Left colon (tissue), 2 donors: ENCODE measurements around the gene SPO11. TPM values are rescaled to one million over a fixed set of nuclear protein-coding genes. Genes with fewer than 3 reads are reported as not detected.
"Not testable (repeated sequence)": the region's sequence is repeated elsewhere in the genome, so short reads cannot be mapped to it uniquely, and the experiment has no call there.

Experiments used
- ATAC-seq: fragments of 200-7000 bp; cut with Tn5 transposase; one replicate; pipeline ENCODE4 v1.9.1; 2020; ENCODE audit warnings: mild to moderate bottlenecking, moderate library complexity
- DNase-seq, 2 donors: peaks; one replicate each; pipeline ENCODE4 v3.0.0-alpha.2; 2020
- intact Hi-C, 2 donors: fragments of 100-400 bp; cut with DNase I in 1 of 2; cut with micrococcal nuclease in 1 of 2; formaldehyde crosslinking; loops; one replicate each; pipeline versions ENCODE4 v1.11.2 to v1.14.0; 2022; cut with DNase I, micrococcal nuclease
- total RNA-seq, 2 donors: library from RNA; stranded (reverse); fragmentation: NEBNext Ultra II Directional; extraction: Animal tissue kit (Norgen Biotek cat#: 25700); gene quantifications; one replicate each; pipeline ENCODE4 v1.2.1, GENCODE V29; 2021
- donor health status: DM: no; HTN: no; CAD: no.
- donor health status: DM: yes; HTN: yes; CAD: no.

The SPO11 gene
- total RNA-seq, 2 donors from 2014 or later: not detected

DNA sequence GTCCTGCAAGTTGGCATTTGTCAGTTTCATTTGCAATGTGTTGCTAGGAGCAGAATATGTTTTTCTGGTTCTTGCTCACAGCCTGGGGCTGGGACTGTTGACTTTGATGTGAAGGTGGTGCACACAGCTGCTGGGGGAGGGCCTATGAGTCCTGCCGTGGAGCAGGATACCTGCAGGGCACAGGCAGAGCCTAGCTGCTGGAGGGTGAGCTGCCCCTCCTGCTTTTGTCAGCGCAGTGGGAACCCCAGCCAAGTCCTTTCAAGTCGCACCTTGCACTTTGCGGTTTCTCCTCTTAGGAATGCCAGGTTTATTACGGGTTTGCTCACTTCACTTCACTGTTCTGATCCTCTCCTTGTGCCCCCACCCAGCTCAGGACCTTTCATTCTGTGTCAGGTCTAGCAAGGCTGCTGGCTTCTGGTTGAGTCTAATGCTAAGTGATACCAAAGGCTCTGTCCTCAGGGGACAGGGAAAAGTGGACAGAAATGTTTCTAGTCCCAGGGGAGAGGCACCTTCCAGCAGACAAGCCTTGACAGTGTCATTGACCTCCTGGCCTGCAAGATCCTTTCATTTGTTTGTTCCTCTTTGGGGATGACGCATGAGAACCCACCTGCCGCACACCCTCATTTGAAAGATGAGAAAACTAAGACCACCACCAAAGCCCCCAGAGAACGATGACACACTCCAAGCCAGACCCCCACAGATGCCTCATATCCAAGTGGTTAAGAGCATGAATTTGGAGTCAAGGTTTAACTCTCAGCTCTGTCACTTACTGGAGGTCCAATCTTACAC lies 2.7 kb upstream of the SPO11 start:
- ATAC-seq (peak; percentile 93), DNase-seq (peak; percentile 36 to 62)
- intact Hi-C loops: no loop called here

DNA sequence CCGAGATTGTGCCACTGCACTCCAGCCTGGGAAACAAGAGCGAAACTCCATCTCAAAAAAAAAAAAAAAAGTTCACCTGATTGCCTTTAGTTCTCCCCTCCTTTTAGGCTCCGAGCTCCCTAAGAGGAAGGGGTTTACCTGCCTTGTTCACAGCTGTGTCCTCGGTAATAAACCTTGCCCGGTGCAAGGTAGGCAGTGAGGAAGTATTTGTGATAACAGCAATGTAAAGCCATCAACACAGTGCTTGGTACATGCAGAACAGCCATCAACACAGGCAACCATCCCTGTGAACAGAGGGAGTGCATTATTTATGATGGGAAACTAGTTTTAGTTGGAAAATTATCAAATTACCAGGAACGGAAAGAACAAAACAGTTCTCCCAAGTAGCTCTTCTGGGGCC lies 1.8 kb upstream of the SPO11 start:
- DNase-seq (no peak), ATAC-seq (no peak)
- intact Hi-C loops: no loop called here

DNA sequence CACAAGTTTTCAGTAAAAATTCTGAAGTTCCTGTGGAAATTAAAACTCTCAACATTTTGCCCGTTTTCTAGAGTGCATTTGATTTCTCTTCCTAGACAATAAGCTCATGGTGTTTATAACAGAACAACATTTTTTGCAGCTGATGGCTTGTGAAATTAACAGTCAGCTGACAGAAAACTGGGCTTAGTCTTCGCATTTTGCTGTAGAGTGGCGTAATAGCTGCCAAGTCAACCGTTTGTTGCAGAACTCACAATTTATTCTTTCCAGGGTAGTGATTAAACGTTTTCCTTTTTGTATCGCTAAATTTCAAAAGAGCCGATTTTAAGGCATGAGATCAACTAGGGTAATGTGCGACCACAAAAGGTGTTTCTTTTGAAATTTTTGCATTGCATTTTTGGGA lies 1.4 kb downstream of the SPO11 start:
- DNase-seq: no peak
- intact Hi-C loops: no loop called here
- ATAC-seq: no peak

DNA sequence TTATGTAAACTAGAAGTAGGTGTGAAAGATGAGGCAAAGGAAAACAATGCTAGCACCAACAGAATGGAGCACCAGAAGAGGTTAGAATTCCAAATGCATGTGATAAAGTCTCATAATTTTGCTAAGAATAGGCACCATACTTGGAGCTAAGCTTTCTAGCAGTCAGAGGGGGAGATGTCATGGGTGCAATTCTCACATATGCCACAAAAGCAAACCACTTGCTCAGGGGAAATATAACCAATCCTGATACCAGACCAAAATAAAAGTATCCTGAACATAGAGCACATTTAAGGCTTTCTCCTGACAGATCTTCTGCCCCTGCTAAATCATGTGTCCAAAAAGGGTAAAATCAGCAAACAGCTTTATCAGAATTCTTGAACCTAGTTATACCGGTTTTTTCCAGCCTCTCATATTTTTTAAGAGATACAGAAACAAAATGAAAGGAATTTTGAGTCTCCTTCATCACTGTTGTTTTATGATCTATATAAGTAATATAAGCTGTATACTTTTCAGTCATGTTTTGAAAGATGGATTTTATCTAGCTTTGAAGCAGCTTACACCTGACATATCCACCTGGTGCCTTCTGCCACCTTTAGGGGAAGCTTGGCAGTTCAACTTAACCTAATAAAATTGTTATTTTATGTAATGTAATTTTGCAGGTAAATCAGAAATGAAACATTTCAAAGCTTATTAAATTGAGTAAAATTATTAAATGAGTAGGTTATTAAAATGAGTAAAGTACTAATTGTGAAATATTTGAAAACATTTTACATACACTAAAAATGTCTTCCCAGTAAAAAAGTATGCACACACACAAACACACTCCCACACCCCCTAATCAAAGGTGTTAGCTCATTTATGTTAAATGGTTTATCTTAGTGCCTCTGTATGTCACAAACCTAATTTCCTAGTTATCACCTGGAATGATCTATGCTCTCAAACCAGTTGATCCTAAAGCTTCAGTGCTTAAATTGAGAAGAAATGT lies 2.8 kb downstream of the SPO11 start:
- ATAC-seq (peak; percentile 43), DNase-seq (no peak)
- intact Hi-C loops: no loop called here

DNA sequence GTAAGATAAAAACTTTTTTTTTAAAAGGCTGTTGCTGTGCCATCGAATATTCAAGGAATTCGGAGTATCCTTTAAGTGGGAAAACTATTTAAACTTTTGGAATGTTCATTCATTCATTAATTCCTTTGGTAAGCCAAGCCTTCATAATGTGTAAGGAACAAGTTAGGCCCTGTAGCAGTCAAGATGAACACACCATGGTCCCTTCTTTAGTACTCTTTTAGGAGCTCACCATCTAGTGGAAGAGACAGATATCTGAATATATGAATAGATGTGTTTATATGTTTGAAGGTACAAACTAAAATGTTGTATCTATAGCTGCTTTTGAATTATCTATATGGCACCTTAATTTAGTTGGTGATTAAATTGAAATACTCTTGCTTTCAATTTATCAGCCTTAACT lies 5.8 kb downstream of the SPO11 start:
- no peak for DNase-seq
- no peak for ATAC-seq
- intact Hi-C loops: no loop called here

DNA sequence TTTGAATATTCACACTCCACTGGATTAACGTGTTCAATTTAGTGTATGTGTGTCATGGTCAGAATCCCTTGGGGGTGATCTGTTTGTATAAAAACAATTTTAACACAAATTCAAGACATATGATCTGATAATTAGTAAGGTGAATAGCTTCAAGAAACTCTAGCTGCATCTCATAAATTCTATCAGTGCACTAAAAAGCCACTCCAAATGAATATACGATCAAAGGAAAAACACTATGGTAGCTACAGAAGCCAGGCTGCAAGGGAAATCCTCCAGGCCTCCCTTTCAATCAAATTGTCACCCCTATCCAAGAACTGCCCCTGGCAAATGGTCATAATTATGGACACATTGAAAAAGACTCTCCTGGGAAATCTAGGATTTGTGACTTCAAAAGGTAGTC lies 12.1 kb downstream of the SPO11 start:
- ATAC-seq: no peak
- no peak for DNase-seq
- intact Hi-C loops: no loop called here

DNA sequence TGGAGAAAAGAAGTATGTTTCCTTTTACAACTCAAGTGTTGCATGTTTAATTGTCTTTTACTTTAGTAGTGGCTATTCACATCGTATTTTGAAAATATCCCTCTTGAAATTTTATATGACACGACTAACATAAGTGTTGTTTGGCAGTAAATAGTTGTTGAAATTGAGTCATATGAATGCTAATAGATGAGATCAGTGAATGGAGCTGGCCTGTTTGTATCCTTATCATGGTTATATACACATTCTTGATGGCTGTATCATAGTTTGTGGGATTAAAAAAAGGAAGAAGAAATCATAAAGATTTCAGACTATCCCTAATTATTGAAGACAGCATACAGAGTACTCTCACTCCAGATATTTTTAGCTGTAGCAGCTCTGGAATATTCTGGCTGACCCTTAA lies 13.2 kb downstream of the SPO11 start:
- intact Hi-C loops: no loop called here
- ATAC-seq: no peak

DNA sequence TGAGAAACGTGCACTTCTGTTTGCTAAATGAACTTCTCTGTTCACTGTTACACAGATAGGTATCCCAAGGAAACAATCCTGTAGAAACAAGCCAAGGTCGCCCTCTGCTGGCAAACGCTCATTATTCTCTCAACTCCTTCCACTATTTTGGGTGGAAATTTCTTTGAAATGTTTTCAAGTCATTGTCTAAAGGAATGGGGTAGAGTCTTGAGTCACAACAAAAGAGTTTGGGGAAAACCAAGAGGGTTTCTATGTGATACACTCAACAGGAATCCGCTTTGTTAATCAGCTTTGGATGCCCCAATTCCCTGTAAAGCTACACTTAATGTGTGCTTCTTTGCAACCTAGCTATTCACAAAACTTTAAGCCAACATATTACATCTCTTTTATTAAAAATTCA lies 16.9 kb downstream of the SPO11 start:
- intact Hi-C loops: loop anchor here in 1 of 2 donors (2.0 kb wide), 1 partner anchor 258 kb away; no protein-coding TSS in a partner anchor
- DNase-seq (peak; percentile 51 to 87), ATAC-seq (peak; percentile 56)

More for the DNA sequence above, 13.2 kb downstream of the SPO11 start:
- DNase-seq: no peak

DNA sequence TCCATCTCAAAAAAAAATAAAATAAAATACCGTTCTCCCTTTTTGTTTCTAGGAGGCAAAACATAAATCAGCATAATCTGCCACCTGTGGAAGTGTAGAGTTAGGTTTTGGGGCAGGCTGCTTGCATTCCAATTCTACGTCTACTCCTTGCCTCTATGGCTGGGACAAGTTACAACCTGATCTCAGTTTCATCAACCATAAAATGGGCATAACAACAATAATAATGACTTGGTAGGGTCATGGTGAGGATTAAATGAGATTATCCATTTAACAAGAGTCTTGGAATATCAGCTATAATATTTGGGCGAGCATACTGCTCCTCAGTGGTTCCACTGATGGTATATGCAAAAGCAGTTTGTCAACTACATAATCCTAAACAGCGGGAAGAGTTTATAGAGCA lies 17.8 kb downstream of the SPO11 start:
- intact Hi-C loops: loop anchor here in 1 of 2 donors (2.0 kb wide), 1 partner anchor 259 kb away; no protein-coding TSS in a partner anchor
- ATAC-seq: no peak
- DNase-seq: no peak

DNA sequence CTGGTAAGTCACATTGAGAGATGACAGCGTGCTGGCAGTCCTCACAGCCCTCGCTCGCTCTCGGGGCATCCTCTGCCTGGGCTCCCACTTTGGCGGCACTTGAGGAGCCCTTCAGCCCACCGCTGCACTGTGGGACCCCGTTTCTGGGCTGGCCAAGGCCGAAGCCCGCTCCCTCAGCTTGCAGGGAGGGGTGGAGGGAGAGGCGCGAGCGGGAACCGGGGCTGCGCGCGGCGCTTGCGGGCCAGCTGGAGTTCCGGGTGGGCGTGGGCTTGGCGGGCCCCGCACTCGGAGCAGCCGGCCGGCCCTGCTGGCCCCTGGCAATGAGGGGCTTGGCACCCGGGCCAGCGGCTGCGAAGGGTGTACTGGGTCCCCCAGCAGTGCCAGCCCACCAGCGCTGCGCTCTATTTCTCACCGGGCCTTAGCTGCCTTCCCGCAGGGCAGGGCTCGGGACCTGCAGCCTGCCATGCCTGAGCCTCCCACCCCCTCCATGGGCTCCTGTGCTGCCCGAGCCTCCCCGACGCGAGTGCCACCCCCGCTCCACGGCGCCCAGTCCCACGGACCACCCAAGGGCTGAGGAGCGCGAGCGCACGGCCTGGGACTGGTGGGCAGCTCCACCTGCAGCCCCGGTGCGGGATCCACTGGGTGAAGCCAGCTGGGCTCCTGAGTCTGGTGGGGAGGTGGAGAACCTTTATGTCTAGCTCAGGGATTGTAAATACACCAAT lies 18.8 kb downstream of the SPO11 start:
- intact Hi-C loops, DNase-seq, ATAC-seq: not testable (repeated sequence)

DNA sequence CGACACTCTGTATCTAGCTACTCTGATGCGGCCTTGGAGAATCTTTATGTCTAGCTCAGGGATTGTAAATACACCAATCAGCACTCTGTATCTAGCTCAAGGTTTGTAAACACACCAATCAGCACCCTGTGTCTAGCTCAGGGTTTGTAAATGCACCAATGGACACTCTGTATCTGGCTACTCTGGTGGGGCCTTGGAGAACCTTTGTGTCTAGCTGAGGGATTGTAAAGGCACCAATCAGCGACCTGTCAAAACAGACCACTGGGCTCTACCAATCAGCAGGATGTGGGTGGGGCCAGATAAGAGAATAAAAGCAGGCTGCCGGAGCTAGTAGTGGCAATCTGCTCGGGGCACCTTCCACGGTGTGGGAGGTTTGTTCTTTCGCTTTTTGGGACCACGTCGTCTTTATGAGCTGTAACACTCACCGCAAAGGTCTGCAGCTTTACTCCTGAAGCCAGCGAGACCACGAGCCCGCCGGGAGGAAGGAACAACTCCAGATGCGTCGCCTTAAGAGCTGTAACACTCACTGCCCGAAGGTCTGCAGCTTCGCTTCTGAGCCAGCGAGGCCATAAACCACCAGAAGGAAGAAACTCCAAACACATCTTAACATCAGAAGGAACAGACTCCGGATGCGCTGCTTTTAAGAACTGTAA lies 19.4 kb downstream of the SPO11 start:
- ATAC-seq, DNase-seq, intact Hi-C loops: not testable (repeated sequence)

DNA sequence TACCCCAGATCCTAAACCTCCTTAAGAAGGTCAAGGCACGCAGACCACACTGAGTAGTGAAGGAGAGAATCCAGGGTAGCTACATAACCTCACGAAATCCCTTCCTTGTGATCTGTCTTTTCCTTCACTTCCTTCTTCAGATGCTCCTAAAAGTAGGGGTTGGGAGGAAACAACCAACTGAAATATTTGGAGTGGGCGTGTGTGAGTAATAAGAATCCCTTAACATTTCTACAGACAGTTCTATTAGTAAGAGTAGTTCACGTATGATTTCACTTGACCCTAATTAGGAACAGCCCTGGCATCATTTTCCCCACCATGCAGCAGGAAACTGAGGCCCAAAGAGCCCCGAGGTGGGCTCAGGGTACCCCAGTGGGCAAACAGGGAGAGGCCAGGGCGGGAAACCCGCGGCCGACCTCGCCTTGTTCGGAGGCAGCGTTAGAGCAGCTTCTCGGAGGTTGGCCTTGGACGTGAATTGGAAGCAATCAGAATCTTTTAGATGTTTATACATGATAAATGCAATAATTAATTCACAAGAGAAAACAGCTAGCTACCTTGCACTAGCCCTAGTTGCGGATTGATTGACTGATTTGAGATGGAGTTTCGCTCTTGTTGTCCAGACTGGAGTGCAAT lies 20.6 kb downstream of the SPO11 start:
- DNase-seq: no peak
- no peak for ATAC-seq

DNA sequence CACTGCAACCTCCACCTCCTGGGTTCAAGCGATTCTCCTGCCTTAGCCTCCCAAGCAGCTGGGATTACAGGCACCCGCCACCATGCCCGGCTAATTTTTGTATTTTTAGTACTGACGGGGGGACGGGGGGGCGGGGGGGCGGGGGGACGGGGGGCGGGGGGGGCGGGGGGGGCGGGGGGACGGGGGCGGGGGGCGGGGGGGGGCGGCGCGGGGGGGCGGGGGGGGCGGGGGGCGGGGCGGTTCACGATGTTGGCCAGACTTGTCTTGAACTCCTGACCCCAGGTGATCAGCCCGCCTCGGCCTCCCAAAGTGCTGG lies 21.1 kb downstream of the SPO11 start:
- not testable (repeated sequence) for ATAC-seq, DNase-seq
- intact Hi-C loops: loop anchor here in 1 of 2 donors (5.0 kb wide), 1 partner anchor 258 kb away; no protein-coding TSS in a partner anchor

More for the DNA sequence above, 20.6 kb downstream of the SPO11 start:
- intact Hi-C loops: loop anchor here in 1 of 2 donors (5.0 kb wide), 1 partner anchor 258 kb away; no protein-coding TSS in a partner anchor

DNA sequence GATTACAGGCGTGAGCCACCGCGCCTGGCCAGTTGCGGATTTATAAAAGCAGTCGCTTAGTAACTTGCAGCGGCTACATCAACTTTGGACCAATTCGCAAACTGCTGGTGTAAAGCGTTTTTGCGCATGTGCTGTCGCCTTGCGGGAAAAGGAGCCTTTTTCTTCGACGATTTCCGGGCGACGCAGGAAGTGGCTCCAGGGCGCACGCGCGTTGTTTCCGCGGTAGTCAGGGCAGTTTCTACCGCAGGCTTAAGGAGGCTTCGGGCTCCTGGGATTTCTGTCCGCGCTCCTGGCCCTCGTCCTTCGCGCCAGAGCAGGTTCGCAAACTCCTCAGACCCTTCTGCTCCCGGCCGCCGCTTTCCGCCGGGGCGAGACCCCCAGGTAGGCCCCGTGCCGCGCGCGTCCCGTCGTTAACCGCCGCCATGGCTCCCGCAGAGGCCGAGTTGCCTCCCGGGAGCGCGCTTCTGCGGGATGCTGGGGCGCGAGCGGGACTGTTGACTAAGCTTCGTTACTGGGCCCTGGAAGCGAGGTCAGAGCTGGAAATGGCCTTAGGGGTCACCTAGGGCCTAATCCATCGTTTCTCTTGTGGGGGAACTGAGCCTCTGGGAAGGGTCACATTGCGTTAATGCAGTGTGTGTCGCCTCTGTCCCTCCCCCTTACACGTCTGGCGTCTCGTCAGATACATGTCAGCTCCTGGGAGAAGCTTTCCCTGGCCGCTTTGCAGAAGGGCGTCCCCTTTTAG lies 21.6 kb downstream of the SPO11 start, which contains the start of gene RAE1:
RAE1 (plus strand) TSS at position 214 of the 742 bp plus-strand sequence. CDS start 2,784 bp downstream, outside the sequence.
- DNase-seq: peak; percentile 92 to 94
- ATAC-seq: peak; percentile 95
- intact Hi-C loops: loop anchor here in 1 of 2 donors (5.0 kb wide), 1 partner anchor 259 kb away; no protein-coding TSS in a partner anchor

DNA sequence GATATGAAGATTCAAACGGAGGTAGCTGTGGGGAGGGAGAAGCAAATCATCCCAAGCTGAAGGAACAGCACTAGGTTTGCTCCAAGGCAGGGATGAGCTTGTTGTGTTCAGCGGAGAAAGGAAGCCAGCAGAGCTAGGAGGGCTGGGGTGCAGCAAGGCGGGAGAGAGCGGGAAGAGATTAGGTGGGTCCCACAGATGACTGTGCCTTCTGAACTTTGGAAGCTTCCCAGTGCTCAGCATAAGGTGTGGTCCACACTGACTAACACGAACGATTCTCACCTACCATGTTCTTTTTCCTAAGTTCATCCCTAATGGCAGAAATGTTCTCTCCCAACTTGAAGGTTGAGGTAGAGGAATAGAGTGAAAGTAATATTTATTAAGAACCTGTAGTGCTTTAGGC lies 22.7 kb downstream of the SPO11 start:
- ATAC-seq (no peak), DNase-seq (no peak)
- intact Hi-C loops: loop anchor here in 1 of 2 donors (5.0 kb wide), 1 partner anchor 260 kb away; no protein-coding TSS in a partner anchor

DNA sequence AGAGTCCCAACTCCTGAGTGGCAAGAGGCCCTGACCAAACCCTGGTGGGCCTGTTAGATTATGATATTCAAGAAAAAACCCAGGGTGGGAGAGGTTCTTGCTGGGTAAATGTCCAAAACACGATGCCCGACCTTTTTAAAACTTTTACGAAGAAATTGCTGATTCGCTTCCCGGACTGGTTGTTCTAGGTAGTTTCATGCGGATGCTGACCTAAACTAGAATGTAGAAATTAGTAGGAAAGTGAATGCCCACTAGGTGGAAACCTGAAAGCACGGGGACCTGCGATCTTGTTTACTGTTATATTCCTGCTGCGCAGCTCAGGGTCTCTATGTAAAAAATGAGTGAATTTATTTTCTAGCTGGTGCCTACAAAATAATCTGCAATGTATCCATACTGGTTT lies 23.7 kb downstream of the SPO11 start:
- intact Hi-C loops: loop anchor here in 1 of 2 donors (5.0 kb wide), 1 partner anchor 261 kb away; no protein-coding TSS in a partner anchor
- no peak for DNase-seq
- ATAC-seq: no peak

DNA sequence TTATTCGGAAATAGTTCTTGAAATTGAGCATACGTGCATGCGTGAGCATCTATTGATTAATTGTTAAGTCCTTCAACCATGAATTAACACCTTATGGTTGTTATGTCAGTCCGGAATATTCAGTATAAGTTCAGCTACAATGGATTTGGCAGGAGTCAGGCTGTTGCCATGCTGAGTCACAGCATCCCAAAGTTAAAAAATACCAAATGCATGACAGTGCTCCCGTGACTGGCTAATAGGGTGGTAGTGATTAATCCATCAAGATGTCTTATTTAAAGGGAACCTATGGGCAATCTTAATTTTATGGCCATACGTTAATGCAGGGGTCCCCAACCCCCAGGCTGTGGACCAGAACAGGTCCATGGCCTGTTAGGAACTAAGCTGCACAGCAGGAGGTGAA lies 31.9 kb downstream of the SPO11 start:
- DNase-seq (no peak), ATAC-seq (no peak)
- intact Hi-C loops: no loop called here
